GM20431 (cell line): Measurements from ENCODE around the gene IGFBP5.

Source experiments
- in situ Hi-C: fragments of 300-500 bp; cut with MseI, MboI; formaldehyde crosslinking; loops from one replicate; pipeline ENCODE4 v1.15.0; 2020; ENCODE audit warnings: low sequenced_read_pairs; ENCODE audit not compliant: unreplicated experiment

Gene IGFBP5

DNA sequence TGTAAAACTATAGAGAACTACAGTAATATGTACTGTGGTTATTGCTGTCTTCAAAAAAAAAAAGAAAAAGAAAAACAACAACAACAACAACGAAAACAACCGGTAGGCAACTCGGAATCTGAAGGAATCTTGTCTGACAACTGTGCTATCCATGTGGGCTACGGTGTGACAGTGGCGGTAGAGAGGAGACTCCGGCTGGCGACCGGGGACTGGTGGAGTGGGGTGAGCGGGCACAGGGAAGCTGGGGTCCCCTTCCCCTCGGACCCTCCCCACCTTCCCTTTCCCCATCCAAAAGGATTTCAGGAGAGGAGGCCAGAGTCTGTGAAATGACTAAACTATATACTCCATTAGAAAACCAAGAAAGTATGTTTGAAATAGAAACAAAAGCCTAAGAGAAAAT is 22.9 kb downstream of the IGFBP5 start:
- in situ Hi-C loops = no loop called here

DNA sequence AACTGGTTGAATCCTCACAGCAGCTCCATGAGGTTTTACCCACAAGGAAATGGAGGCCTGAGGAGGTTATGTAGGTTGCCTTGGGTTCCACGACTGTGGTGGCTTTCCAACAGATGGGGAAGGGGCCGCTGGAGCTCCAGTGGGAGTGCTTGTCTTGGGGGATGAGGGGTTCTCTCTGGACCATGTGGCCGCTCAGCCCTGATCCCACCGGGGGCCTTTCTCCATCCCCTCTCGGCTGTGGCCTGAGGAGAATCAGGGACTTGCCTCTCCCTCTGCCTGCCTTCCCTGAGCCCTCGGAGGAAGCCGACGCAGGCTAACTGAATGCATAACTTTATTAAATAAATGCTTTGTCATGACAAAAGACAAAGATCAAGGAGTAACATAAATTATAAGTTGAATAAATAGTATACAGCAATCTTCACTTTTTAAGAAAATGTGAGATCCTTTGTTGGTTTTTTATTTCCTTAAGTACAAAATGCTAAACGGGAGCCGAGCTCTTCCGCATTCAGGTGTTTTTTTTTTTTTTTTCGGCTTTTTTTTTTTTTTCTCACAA is 23.5 kb downstream of the IGFBP5 start:
- in situ Hi-C loops = no loop called here

DNA sequence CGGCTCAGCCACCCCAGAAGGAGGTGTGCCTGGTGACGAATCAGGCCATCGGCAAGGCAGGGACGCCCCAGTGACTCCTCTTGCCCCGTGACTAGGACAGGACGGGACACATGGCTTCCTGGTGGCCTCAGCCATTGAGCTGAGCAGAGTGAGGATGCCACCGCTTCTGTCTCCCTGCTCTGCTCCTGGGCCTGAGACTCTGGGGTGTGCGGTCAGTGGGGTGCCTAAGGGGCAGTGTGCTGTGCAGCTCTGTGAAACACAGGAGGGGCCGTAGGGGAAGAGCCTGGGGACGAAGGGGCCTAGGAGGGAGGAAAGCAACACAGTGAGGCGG is 24.3 kb downstream of the IGFBP5 start:
- in situ Hi-C loops = no loop called here

- in situ Hi-C loops = no loop called here
Observed at GRCh38 chr2:216670266-216671080, 24.9 kb downstream of the IGFBP5 start.

- in situ Hi-C loops = loop anchor here (10.0 kb wide), 2 partner anchors 152 to 452 kb away; no protein-coding TSS in a partner anchor
Observed at GRCh38 chr2:216666461-216667233, 28.7 kb downstream of the IGFBP5 start.

DNA sequence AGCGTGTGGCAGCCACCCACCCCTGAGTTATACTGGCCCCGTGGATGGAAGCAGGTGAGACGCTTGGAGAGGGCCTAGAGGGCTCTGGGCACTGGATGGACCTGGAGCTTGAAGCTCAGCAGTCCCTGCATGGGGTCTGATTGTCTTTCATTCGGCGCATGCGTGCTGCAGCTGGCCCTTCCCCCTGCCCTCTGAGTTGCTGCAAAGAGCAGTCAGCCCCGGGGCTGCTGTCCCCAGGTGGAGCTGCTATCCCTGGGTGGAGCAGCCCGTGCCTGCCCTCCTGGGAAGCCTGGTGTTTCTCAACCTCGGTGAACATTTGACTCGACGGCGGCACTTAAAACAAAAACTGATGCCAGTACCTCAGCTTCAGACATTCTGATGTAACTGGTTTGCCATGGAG is 29.6 kb downstream of the IGFBP5 start:
- in situ Hi-C loops = loop anchor here (10.0 kb wide), 2 partner anchors 151 to 451 kb away; no protein-coding TSS in a partner anchor

DNA sequence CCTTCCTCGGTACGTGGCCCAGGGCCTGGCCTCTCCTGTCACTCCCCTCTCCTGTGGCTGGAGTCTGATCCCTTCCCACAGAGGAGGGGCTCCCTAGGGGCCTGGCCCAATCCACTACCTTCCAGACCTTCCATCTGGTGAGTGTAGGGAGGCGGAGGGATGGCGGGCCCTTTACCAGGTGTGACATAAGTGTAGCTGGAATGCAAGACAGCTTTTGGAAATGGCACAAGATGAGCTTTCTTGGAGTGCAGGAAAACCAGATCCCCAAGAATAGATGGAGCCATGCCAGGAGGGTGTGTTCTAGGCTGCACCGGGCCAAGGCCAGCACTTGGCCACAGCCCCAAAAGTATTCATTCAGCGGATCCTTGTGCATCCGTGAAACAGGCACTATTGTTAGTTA is 30.1 kb downstream of the IGFBP5 start:
- in situ Hi-C loops = loop anchor here (10.0 kb wide), 2 partner anchors 150 to 450 kb away; no protein-coding TSS in a partner anchor

DNA sequence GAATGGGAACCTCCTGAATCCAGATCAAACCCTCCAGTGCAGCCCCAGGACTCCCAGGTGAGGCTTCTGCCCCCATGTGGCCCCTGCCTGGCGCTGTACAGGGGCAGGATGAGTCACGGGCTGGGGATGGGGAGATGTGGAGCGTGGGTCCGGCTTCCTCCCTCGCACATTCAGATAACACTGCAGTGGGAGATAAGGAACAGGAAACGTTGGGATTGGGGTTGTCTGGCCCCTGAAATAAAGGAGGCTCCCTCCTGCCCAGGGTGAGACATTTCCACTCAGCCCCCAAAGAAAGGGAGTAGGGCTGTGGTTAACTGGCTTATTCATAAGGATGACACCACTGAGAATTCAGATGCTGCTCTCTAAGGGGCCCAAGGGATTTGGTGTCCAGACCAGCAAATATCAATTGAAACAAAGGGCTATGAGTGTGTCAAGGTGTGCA is 30.7 kb downstream of the IGFBP5 start:
- in situ Hi-C loops = loop anchor here (10.0 kb wide), 2 partner anchors 150 to 450 kb away; no protein-coding TSS in a partner anchor

GRCh38 chr2:216663846-216664245 is 31.5 kb downstream of the IGFBP5 start:
- in situ Hi-C loops = loop anchor here (10.0 kb wide), 2 partner anchors 149 to 449 kb away; no protein-coding TSS in a partner anchor

- in situ Hi-C loops = loop anchor here (10.0 kb wide), 2 partner anchors 148 to 448 kb away; no protein-coding TSS in a partner anchor
Observed at GRCh38 chr2:216663106-216663505, 32.2 kb downstream of the IGFBP5 start.

- in situ Hi-C loops = loop anchor here (10.0 kb wide), 2 partner anchors 147 to 447 kb away; no protein-coding TSS in a partner anchor
Observed at GRCh38 chr2:216661639-216662375, 33.5 kb downstream of the IGFBP5 start.

DNA sequence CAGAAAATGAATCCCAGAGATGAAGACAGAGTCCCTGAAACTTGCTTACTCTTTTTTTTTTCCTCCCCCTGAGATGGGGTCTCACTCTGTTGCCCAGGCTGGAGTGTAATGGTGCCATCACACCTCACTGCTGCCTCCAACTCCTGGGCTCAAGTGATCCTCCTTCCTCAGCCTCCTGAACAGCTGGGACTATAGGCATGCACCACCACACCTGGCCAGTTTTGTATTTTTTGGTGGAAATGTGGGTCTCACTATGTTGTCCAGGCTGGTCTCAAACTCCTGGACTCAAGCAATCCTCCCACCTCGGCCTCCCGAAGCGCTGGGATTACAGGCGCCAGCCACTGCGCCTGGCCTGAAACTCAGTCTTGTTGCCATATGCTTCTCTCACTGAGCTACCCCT is 34.3 kb downstream of the IGFBP5 start:
- in situ Hi-C loops = loop anchor here (10.0 kb wide), 2 partner anchors 146 to 446 kb away; no protein-coding TSS in a partner anchor

- in situ Hi-C loops = loop anchor here (10.0 kb wide), 2 partner anchors 146 to 446 kb away; no protein-coding TSS in a partner anchor
Observed at GRCh38 chr2:216660496-216660895, 34.9 kb downstream of the IGFBP5 start.

DNA sequence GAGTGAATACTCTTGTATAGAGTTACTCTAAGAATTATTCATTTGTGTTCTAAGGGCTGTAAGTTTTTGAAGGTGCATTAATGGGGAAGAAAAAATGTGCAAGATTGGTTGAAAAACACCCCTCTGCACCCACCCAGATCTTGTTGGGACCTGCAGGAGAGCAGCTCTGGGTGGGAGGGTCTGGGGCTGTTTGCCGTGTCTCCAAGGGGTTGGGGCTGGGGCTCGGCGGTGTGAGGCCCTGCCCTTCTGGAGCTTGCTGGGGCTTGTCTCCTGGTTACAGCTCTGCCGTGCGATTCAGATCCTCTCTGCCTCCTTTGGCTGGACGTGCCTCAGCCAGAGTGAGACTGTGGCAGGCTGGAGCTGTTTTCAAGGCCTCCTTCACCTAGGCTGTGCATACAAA is 36.1 kb downstream of the IGFBP5 start:
- in situ Hi-C loops = no loop called here

- in situ Hi-C loops = no loop called here
Observed at GRCh38 chr2:216658757-216659156, 36.6 kb downstream of the IGFBP5 start.

- in situ Hi-C loops = no loop called here
Observed at GRCh38 chr2:216657980-216658379, 37.4 kb downstream of the IGFBP5 start.

GRCh38 chr2:216657086-216657855 is 38.1 kb downstream of the IGFBP5 start:
- in situ Hi-C loops = no loop called here

GRCh38 chr2:216654528-216655052 is 40.8 kb downstream of the IGFBP5 start:
- in situ Hi-C loops = no loop called here

- in situ Hi-C loops = no loop called here
Observed at GRCh38 chr2:216653931-216654365, 41.4 kb downstream of the IGFBP5 start.
